DOHH2 (cell line): ENCODE data around the gene PLET1.

Experiments
- H3F3A ChIP-seq: fragments of 200-600 bp; sonication (generic), shearing (Covaris generic); 2 replicates; pipeline ENCODE4 v1.6.0; 2016; ENCODE audit warnings: antibody characterized with exemption, mild to moderate bottlenecking; ENCODE audit not compliant: control insufficient read depth, insufficient read depth
- H3K27ac ChIP-seq: fragments of 200-600 bp; sonication (generic); 2 replicates; pipeline ENCODE4 v1.5.1; 2014; ENCODE audit warnings: low read depth, mild to moderate bottlenecking, low read length, moderate library complexity
- H3K27me3 ChIP-seq: fragments of 200-600 bp; sonication (generic); 2 replicates; pipeline ENCODE4 v1.6.1; 2014; ENCODE audit warnings: mild to moderate bottlenecking, low read length, mixed read lengths; ENCODE audit not compliant: control insufficient read depth
- H3K36me3 ChIP-seq: fragments of 200-600 bp; sonication (generic); 2 replicates; pipeline ENCODE4 v1.6.1; 2014; ENCODE audit warnings: mild to moderate bottlenecking, low read length, moderate library complexity, mixed read lengths; ENCODE audit not compliant: control insufficient read depth
- H3K4me1 ChIP-seq: fragments of 200-600 bp; sonication (generic); 2 replicates; pipeline ENCODE4 v1.6.1; 2014; ENCODE audit warnings: mild to moderate bottlenecking, low read length, mixed read lengths; ENCODE audit not compliant: control insufficient read depth
- H3K4me2 ChIP-seq: fragments of 200-600 bp; sonication (generic); 2 replicates; pipeline ENCODE4 v1.6.0; 2014; ENCODE audit warnings: mild to moderate bottlenecking, low read length, moderate library complexity
- H3K4me3 ChIP-seq: fragments of 200-600 bp; sonication (generic); 2 replicates; pipeline ENCODE4 v1.5.1; 2014; ENCODE audit warnings: mild to moderate bottlenecking, low read length, mixed read lengths
- H3K79me2 ChIP-seq: fragments of 200-600 bp; sonication (generic); 2 replicates; pipeline ENCODE4 v1.6.1; 2014; ENCODE audit warnings: mild to moderate bottlenecking, low read length, mixed read lengths; ENCODE audit not compliant: control insufficient read depth
- H3K9me2 ChIP-seq: fragments of 200-600 bp; sonication (generic); replicated peaks from 2 replicates; pipeline ENCODE4 v1.6.1; 2014; ENCODE audit warnings: mild to moderate bottlenecking, low read length, mixed read lengths; ENCODE audit not compliant: control insufficient read depth
- H3K9me3 ChIP-seq: fragments of 200-600 bp; sonication (generic); 2 replicates; pipeline ENCODE4 v1.6.1; 2014; ENCODE audit warnings: antibody characterized with exemption, low read length, mixed read lengths; ENCODE audit not compliant: control insufficient read depth, insufficient read depth
- H4K20me1 ChIP-seq: fragments of 200-600 bp; sonication (generic); 2 replicates; pipeline ENCODE4 v1.6.0; 2014; ENCODE audit warnings: low read depth, mild to moderate bottlenecking, antibody characterized with exemption, low read length, moderate library complexity; ENCODE audit not compliant: control insufficient read depth, insufficient read depth
- CTCF ChIP-seq: fragments of 200-600 bp; sonication (generic); IDR thresholded peaks from one replicate; pipeline ENCODE4 v1.5.1; 2014; ENCODE audit warnings: antibody characterized with exemption, mild to moderate bottlenecking, low read depth, low read length; ENCODE audit not compliant: poor library complexity, severe bottlenecking
- EZH2phosphoT487 ChIP-seq: fragments of 200-600 bp; sonication (generic); IDR thresholded peaks from 2 replicates; pipeline ENCODE4 v1.6.1; 2017; ENCODE audit warnings: borderline replicate concordance, mild to moderate bottlenecking, antibody characterized with exemption, low read length, moderate library complexity, mixed read lengths

PLET1 gene, protein sequence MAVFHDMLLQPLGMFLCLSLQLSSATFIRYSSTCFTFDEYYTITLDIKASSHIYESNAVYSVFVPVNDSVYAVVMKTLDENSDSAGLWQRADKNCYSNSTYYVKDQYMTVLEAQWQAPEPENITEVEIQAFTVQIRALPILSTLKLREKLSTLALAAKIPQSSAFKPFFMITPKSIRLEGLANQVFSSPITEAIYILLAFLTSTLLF

DNA sequence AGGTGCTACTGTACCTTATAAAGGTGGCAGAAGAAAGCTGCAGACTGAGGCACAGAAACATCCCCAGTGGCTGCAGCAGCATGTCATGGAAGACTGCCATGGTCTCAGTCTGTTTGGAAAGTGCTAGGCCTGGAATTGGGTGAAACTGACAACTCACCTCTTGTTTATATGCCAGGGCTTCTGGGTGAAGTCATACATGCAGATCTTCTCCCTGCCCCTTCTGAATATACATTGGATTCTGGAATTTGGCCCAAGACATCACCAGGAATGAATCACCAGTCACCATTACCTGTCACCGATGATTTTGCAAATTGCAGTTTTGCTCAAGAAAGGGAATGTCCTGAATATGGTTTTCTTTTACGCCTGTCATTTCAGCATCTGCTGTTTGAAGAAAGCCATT, at the start of gene PLET1:
PLET1 (minus strand) TSS at position 371 of the 400 bp plus-strand sequence; CDS start at position 100, 271 bp downstream.
- Histone ChIP-seq H3K27ac (no peak within 1 kb of the TSS), H3K79me2 (no peaks in the 10 kb centered on the region), H3K27me3 (peaks cover 3% of the 10 kb centered on the region; the same call in 1 of the 2 replicates), H3K9me2 (no peaks in the 10 kb centered on the region), H3K4me3 (no peak within 1 kb of the TSS), H3K4me1 (no peaks in the 10 kb centered on the region), H3K4me2 (no peak within 1 kb of the TSS), H3K36me3 (no peaks in the 10 kb centered on the region), H3K9me3 (no peaks in the 10 kb centered on the region), H3F3A (no peaks in the 10 kb centered on the region), H4K20me1 (no peaks in the 10 kb centered on the region)
- no peak for TF ChIP-seq EZH2phosphoT487
- TF ChIP-seq CTCF, result no peak

GRCh38 chr11:112310419-112310818, 49.8 kb upstream of the PLET1 start:
- Histone ChIP-seq H3K4me3 (no peak overlapping the region), H3K4me2 (no peak overlapping the region), H4K20me1 (no peaks in the 10 kb centered on the region), H3K4me1 (no peaks in the 10 kb centered on the region), H3K9me2 (no peaks in the 10 kb centered on the region), H3K36me3 (no peaks in the 10 kb centered on the region), H3K27ac (no peak overlapping the region), H3K9me3 (no peaks in the 10 kb centered on the region), H3K27me3 (no peaks in the 10 kb centered on the region), H3K79me2 (no peaks in the 10 kb centered on the region), H3F3A (no peaks in the 10 kb centered on the region)
- TF ChIP-seq EZH2phosphoT487, result no peak

GRCh38 chr11:112308651-112309050, 48.0 kb upstream of the PLET1 start:
- Histone ChIP-seq H3K4me1 (no peaks in the 10 kb centered on the region), H3K4me2 (no peak overlapping the region)

More at GRCh38 chr11:112308651-112309050, 48.0 kb upstream of the PLET1 start:
- Histone ChIP-seq H3K79me2 (no peaks in the 10 kb centered on the region), H3F3A (no peaks in the 10 kb centered on the region), H3K27me3 (no peaks in the 10 kb centered on the region), H3K27ac (no peak overlapping the region), H3K9me2 (no peaks in the 10 kb centered on the region), H3K9me3 (no peaks in the 10 kb centered on the region), H3K4me3 (no peak overlapping the region), H3K36me3 (no peaks in the 10 kb centered on the region), H4K20me1 (no peaks in the 10 kb centered on the region)
- no peak for TF ChIP-seq CTCF
- no peak for TF ChIP-seq EZH2phosphoT487
